NB4 (cell line): ENCODE results near the gene MTMR3.

Experiments
- CTCF ChIP-seq: IDR thresholded peaks from one replicate; pipeline ENCODE4 v1.5.1; 2012; ENCODE audit warnings: low read depth, low read length
- MYC ChIP-seq: IDR thresholded peaks from 2 replicates; pipeline ENCODE4 v1.6.1; 2011; ENCODE audit warnings: low read depth, low read length
- POLR2A ChIP-seq: IDR thresholded peaks from 2 replicates; pipeline ENCODE4 v1.6.1; 2011; ENCODE audit warnings: mild to moderate bottlenecking; ENCODE audit not compliant: insufficient read length; ENCODE audit errors: extremely low read depth
- TF ChIP-seq, protein P1 (sequence below): IDR thresholded peaks from 2 replicates; pipeline ENCODE4 v1.6.1; 2011; ENCODE audit warnings: low read depth, low read length

DNA sequence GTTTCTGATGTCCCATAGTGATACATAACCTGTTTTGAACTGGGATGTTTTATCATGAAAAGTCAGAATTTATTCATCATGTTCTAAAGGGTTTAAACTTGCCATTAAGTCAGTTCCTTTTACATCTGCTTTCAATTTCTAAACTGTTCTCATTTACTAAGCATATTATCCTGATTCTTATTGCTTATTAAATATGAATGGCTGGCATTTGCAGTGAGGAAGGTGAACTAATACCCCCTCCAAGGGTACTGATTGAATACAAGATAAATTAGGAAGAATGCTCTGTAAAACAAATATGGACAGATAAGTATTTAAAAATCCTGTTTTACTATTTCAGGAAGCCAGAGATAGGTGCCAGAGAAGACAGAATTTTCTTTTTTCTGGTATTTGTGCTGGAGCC, 126.5 kb downstream of the MTMR3 start:
- TF ChIP-seq POLR2A (no peak), CTCF (no peak), MYC (no peak)
- TF ChIP-seq, protein P1, sequence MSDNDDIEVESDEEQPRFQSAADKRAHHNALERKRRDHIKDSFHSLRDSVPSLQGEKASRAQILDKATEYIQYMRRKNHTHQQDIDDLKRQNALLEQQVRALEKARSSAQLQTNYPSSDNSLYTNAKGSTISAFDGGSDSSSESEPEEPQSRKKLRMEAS, result no peak
